ENCODE measurements around the gene CETP.
A peak's percentile ranks its signal among the peaks of the same experiment; 100 is the strongest.
"Not testable (repeated sequence)": the region's sequence is repeated elsewhere in the genome, so short reads cannot be mapped to it uniquely, and the experiment has no call there.

The CETP gene

DNA sequence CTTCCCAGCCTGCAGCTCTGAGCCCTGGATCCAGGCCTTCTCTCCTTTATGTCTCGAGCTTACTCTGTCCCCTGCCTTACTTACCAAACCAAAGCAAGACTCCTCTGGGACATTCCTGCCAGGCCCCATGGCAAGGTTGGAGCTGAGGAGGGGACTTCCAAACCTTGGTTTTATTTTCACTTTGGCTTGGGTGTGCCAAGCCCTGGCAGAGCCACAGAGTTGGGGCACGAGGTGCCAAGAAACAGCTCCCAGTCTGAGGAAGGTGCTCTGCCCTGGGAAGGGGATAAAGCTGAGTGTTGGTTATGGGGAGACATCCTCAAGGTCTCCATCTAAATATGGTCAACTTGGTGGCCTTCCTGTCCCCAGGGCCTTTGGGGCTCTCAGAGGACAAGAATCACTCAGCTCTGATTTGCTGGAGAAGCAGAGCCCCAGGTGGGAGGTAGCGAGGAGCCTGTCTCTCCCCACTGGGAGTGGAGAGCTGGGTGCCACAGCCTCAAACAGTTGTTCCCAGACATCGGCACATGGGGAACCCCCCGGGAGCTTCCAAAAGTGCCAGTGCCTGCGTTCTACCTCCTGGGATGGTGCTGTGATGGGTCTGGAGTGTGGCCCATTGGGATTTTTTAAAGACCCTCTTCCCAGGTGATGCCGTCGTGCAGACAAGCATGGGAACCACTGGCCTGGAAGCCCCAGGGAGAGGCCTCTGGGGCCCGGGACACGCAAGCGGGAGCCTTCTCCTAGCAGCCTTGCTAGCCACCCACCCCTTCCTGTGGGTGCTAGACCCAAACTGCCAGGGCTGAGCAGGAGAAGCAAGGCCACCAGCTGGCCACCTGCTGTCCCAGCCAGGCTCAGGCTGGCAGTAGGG is 37.9 kb downstream of the CETP start:
- TF ChIP-seq POLR2A (IDR thresholded peaks at IDR 0.05; ENCODE audit: low read depth, low read length) = no peak
- DNase-seq (ENCODE audit: insufficient read length, low spot score) = no peak
- no peak for FAIRE-seq

DNA sequence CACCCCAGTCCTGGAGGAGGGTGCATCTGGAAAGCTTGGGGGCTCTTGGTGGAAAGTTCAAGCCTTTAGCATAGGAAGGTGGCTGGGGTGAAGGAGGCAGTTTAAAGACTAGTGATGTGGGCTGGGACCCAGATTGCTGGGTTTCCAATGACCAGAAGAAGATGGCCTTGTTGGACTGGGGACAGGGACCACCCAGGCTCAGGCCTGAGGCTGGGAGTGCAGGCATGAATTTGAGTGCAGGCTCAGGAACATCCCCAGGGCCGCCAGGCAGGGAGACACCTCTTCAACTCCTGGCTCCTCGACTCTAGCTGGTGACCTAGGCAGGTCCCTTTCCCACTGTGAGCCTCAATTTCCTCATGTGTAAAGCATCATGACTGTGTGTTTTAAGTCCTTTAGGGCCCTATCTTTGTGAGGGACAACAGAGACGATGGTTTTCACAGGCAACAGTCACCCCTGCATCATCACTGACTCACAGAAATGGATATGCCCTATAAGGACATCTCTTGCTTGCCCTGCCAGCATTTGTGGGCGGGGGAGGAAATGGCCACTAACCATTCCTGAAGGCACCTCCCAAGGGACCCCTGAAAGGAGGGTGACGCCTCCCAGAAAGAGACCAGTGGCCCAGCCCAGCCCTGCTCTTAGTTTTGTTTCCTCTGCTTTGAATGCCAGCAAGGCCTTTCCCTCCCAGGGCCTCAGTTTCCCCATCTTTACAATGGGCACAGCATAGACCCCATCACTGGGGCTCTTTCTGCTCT is 38.7 kb downstream of the CETP start:
- FAIRE-seq = peak; percentile 95
- no peak for TF ChIP-seq POLR2A (IDR thresholded peaks at IDR 0.05; ENCODE audit: low read depth, low read length)
- peak; percentile 90 for DNase-seq (ENCODE audit: insufficient read length, low spot score)

DNA sequence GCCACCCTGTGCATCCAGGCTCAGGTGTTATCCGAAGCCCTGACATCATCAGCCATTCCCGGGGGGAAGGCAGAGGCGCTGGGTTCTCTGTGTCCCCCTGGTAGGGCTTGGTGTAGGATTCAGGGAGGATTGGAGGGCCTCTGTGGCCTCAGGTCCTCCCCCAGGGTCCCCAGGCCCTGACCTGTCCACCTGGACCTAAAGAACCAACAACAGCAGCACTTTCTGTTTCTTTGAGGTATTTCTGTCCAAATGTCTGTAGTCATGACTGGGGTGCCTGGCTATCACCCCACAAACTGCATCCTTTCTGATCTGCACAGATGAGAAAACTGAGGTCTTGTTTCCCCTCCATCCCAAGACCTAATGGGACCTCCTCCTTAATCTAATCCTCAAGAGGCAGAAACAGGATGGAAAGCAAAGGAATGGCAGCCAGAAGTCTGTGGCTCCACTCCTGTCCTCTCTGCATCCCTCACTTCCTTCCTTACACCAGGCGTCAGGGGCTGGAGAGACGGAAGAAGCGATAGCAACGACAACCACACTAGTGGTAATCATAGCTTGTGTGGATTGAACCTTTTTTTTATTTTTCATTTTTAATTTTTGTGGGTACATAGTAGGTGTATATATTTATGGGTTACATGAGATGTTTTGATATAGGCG is 39.4 kb downstream of the CETP start:
- DNase-seq (ENCODE audit: insufficient read length, low spot score) (no peak), FAIRE-seq (no peak)

GRCh38 chr16:57003439-57004386 is 42.0 kb downstream of the CETP start:
- no peak for DNase-seq (ENCODE audit: insufficient read length, low spot score)
- TF ChIP-seq POLR2A (IDR thresholded peaks at IDR 0.05; ENCODE audit: low read depth, low read length) = no peak
- FAIRE-seq = no peak

More for the DNA sequence above, 39.4 kb downstream of the CETP start:
- no peak for TF ChIP-seq POLR2A (IDR thresholded peaks at IDR 0.05; ENCODE audit: low read depth, low read length)

GRCh38 chr16:57004387-57005250 is 42.9 kb downstream of the CETP start:
- FAIRE-seq = no peak
- no peak for DNase-seq (ENCODE audit: insufficient read length, low spot score)
- TF ChIP-seq POLR2A (IDR thresholded peaks at IDR 0.05; ENCODE audit: low read depth, low read length) = no peak

GRCh38 chr16:57005597-57005996 is 43.8 kb downstream of the CETP start:
- not testable (repeated sequence) for FAIRE-seq; DNase-seq (ENCODE audit: insufficient read length, low spot score)

- FAIRE-seq (no peak), DNase-seq (ENCODE audit: insufficient read length, low spot score) (no peak)
- TF ChIP-seq POLR2A (IDR thresholded peaks at IDR 0.05; ENCODE audit: low read depth, low read length) = no peak
Observed at GRCh38 chr16:57007050-57007449, 45.3 kb downstream of the CETP start.

DNA sequence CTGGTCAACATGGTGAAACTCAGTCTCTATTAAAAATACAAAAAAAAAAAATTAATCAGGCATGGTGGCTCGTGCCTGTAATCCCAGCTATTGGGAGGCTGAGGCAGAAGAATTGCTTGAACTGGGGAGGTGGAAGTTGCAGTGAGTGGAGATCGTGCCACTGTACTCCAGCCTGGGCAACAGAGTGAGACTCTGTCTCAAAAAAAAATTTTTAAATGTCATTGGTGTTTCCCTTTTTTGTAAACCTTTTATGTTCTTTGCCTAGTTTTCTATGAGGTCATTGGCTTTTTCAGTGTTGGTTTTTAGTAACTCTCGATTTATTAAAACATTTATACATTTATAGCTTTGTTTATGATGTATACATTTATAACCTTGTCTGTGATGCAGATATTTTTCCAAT is 45.8 kb downstream of the CETP start:
- TF ChIP-seq POLR2A (IDR thresholded peaks at IDR 0.05; ENCODE audit: low read depth, low read length) = no peak
- FAIRE-seq = no peak
- DNase-seq (ENCODE audit: insufficient read length, low spot score) = no peak

DNA sequence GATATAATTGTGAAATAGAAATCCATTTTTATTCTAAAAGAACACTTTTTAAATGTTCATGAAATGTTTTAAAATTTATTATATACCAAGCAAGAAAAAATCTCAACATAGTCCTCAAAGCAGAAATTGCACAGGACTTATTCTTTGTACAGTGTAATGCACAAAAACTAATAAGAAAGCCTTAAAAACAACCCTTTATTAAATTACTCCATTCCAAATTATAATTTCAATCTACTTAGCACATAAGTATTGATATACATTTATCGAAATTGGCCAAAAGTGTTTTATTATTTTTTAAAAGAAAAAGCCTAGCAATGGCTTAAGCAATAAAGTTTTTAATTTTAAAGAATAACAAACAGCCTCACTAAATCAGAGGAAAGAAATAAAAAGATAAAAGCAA is 46.7 kb downstream of the CETP start:
- FAIRE-seq (no peak), DNase-seq (ENCODE audit: insufficient read length, low spot score) (no peak)
- TF ChIP-seq POLR2A (IDR thresholded peaks at IDR 0.05; ENCODE audit: low read depth, low read length) = no peak

GRCh38 chr16:57009643-57010170 is 48.0 kb downstream of the CETP start:
- TF ChIP-seq POLR2A (IDR thresholded peaks at IDR 0.05; ENCODE audit: low read depth, low read length) = no peak
- no peak for FAIRE-seq

DNA sequence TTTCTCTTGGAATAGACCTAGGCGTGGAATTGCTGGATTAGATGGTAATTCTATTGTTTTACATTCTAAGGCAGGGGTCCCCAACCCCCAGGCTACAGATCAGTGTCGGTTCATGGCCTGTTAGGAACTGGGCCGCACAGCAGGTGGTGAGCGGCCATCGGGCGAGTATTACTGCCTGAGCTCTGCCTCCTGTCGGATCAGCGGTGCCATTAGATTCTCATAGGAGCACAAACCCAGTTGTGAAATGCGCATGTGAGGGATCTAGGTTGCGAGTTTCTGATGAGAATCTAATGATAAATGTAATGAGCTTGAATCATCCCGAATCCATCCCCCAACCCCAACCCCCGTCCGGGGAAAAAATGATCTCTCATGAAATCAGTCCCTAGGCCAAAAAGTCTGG is 50.6 kb downstream of the CETP start:
- TF ChIP-seq POLR2A (IDR thresholded peaks at IDR 0.05; ENCODE audit: low read depth, low read length) = no peak
- FAIRE-seq = no peak
- no peak for DNase-seq (ENCODE audit: insufficient read length, low spot score)

More at GRCh38 chr16:57009643-57010170, 48.0 kb downstream of the CETP start:
- DNase-seq (ENCODE audit: insufficient read length, low spot score) = no peak

GRCh38 chr16:57013229-57013628 is 51.5 kb downstream of the CETP start:
- TF ChIP-seq POLR2A (IDR thresholded peaks at IDR 0.05; ENCODE audit: low read depth, low read length) = no peak
- FAIRE-seq (no peak), DNase-seq (ENCODE audit: insufficient read length, low spot score) (no peak)
